Measurements from ENCODE around the gene IL31RA.

Gene IL31RA

GRCh38 chr5:55902696-55903095, 51.5 kb downstream of the IL31RA start:
- DNase-seq (ENCODE audit: low read depth) = peak; percentile 31

- peak; percentile 65 for DNase-seq (ENCODE audit: low read depth)
These were observed 52.1 kb downstream of the IL31RA start for GRCh38 chr5:55903121-55903701.

- no peak for DNase-seq (ENCODE audit: low read depth)
These were observed 53.0 kb downstream of the IL31RA start for GRCh38 chr5:55904152-55904551.

GRCh38 chr5:55905251-55905650, 54.1 kb downstream of the IL31RA start:
- DNase-seq (ENCODE audit: low read depth) = no peak

GRCh38 chr5:55907927-55908326, 56.8 kb downstream of the IL31RA start:
- no peak for DNase-seq (ENCODE audit: low read depth)

GRCh38 chr5:55908804-55909203, 57.6 kb downstream of the IL31RA start:
- no peak for DNase-seq (ENCODE audit: low read depth)

GRCh38 chr5:55911784-55912653, 60.9 kb downstream of the IL31RA start:
- peak; percentile 30 for DNase-seq (ENCODE audit: low read depth)

GRCh38 chr5:55913466-55914413, 62.6 kb downstream of the IL31RA start:
- no peak for DNase-seq (ENCODE audit: low read depth)

GRCh38 chr5:55914971-55915370, 63.8 kb downstream of the IL31RA start:
- no peak for DNase-seq (ENCODE audit: low read depth)

GRCh38 chr5:55915783-55916182, 64.6 kb downstream of the IL31RA start:
- no peak for DNase-seq (ENCODE audit: low read depth)

GRCh38 chr5:55916986-55917385, 65.8 kb downstream of the IL31RA start:
- no peak for DNase-seq (ENCODE audit: low read depth)

GRCh38 chr5:55917402-55918086, 66.4 kb downstream of the IL31RA start:
- no peak for DNase-seq (ENCODE audit: low read depth)

- DNase-seq (ENCODE audit: low read depth) = peak; percentile 24
These were observed 67.2 kb downstream of the IL31RA start for GRCh38 chr5:55918087-55919035.

- no peak for DNase-seq (ENCODE audit: low read depth)
These were observed 68.5 kb downstream of the IL31RA start for GRCh38 chr5:55919625-55920024.

GRCh38 chr5:55920784-55921183, 69.6 kb downstream of the IL31RA start:
- peak; percentile 48 for DNase-seq (ENCODE audit: low read depth)

- no peak for DNase-seq (ENCODE audit: low read depth)
These were observed 70.5 kb downstream of the IL31RA start for GRCh38 chr5:55921617-55922016.

GRCh38 chr5:55923177-55923771, 72.1 kb downstream of the IL31RA start:
- DNase-seq (ENCODE audit: low read depth) = peak; percentile 65

GRCh38 chr5:55923865-55924500, 72.8 kb downstream of the IL31RA start:
- DNase-seq (ENCODE audit: low read depth) = no peak

GRCh38 chr5:55924744-55925143, 73.6 kb downstream of the IL31RA start:
- DNase-seq (ENCODE audit: low read depth) = no peak

- no peak for DNase-seq (ENCODE audit: low read depth)
These were observed 74.0 kb downstream of the IL31RA start for GRCh38 chr5:55925181-55925580.

Measured in ELR (cell line).